HFFc6 (cell line): ENCODE measurements around the gene SMPD3. TPM values are rescaled to one million over a fixed set of nuclear protein-coding genes. Genes with fewer than 3 reads are reported as not detected.

Experiments used
- DNase-seq: peaks from one replicate; pipeline ENCODE4 v3.0.0-alpha.2; 2018
- H3K27ac Mint-ChIP-seq: 2 replicates; pipeline ENCODE4 v1.8.0; 2020; ENCODE audit warnings: mild to moderate bottlenecking, mixed read lengths
- H3K27me3 Mint-ChIP-seq: 2 replicates; pipeline ENCODE4 v1.8.0; 2021; ENCODE audit warnings: mild to moderate bottlenecking, moderate library complexity, mixed read lengths; ENCODE audit not compliant: insufficient read depth
- H3K36me3 Mint-ChIP-seq: 2 replicates; pipeline ENCODE4 v1.8.0; 2021; ENCODE audit warnings: low read depth, mixed read lengths
- H3K4me1 Mint-ChIP-seq: 2 replicates; pipeline ENCODE4 v1.8.0; 2020; ENCODE audit warnings: low read depth, mixed read lengths
- H3K4me3 Mint-ChIP-seq: 2 replicates; pipeline ENCODE4 v1.8.0; 2020; ENCODE audit warnings: mild to moderate bottlenecking, moderate library complexity, mixed read lengths
- H3K9me3 Mint-ChIP-seq: 2 replicates; pipeline ENCODE4 v1.8.0; 2020; ENCODE audit warnings: mild to moderate bottlenecking, mixed read lengths
- CTCF ChIP-seq: fragments of 200-600 bp; sonication (generic); IDR thresholded peaks from 2 replicates; pipeline ENCODE4 v1.5.0; 2021; ENCODE audit warnings: antibody characterized with exemption, mild to moderate bottlenecking
- total RNA-seq, 6 experiments: library from RNA; stranded (reverse); fragmentation: NEBNext Ultra II Directional; extraction: Animal tissue kit (Norgen Biotek cat#: 25700); gene quantifications; 2 replicates in 1 of 6; 3 replicates in 5 of 6; pipeline ENCODE4 v1.2.3, GENCODE V29; 2021

The SMPD3 gene
- total RNA-seq, 6 experiments from 2014 or later = 0.05 to 0.73 (median 0.30) TPM

- TF ChIP-seq CTCF = no peak
- Mint-ChIP-seq H3K27me3 (peaks cover 20% of the 10 kb centered on the region; the same call in 1 of the 2 replicates), H3K36me3 (no peaks in the 10 kb centered on the region), H3K4me3 (peak overlapping the region; percentile 17; the same call in 1 of the 2 replicates), H3K4me1 (peaks cover 18% of the 10 kb centered on the region), H3K9me3 (no peaks in the 10 kb centered on the region), H3K27ac (no peak overlapping the region)
- no peak for DNase-seq
These were observed 83.0 kb downstream of the SMPD3 start for GRCh38 chr16:68365167-68365817.

- H3K27ac Mint-ChIP-seq = no peak overlapping the region
- H3K27me3 Mint-ChIP-seq = peaks cover 20% of the 10 kb centered on the region; the same call in 1 of the 2 replicates
- no peaks in the 10 kb centered on the region for H3K36me3 Mint-ChIP-seq
- no peaks in the 10 kb centered on the region for H3K9me3 Mint-ChIP-seq
- no peak overlapping the region for H3K4me3 Mint-ChIP-seq
- peaks cover 18% of the 10 kb centered on the region for H3K4me1 Mint-ChIP-seq
- peak; percentile 67 for TF ChIP-seq CTCF
- DNase-seq = no peak
These were observed 83.7 kb downstream of the SMPD3 start for GRCh38 chr16:68364561-68364998.

GRCh38 chr16:68363658-68364521 is 84.4 kb downstream of the SMPD3 start:
- H3K27ac Mint-ChIP-seq = no peak overlapping the region
- no peak for DNase-seq

DNA sequence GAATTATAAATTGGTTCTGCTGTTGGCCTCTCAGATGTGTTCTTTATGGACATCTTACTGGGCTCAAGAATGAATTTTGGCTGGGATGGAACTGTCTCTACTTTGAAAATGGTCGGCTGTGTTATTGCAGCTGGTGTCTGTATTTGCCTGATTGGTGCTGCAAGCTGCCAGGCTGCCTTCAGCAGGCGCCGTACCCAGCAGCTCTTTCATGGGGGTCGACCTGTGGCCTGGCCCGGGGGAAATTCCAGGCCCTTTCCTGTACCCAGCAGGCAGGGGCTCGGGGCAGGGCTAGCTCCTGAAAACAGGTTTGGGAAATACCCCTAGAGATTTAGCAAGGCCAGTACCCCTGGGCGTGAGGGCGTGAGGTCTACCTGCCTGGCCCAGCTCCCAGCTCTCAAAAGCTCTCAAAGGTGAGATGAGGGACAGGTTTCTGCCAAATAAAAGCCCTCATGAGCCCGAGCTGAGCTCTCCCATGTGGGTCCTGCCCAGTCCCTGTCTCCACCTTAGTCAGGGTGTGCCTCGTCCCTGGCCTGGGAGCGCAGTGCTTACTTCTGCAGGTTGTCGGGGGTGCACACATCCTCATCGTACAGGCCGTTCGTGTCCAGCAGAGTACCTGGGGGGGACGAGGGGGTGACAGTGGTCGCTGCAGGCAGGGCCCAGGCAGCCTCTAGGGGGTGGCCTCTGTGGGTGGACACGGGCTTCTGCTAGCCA is 85.2 kb downstream of the SMPD3 start:
- no peak for TF ChIP-seq CTCF
- no peak overlapping the region for H3K27ac Mint-ChIP-seq
- H3K9me3 Mint-ChIP-seq = no peaks in the 10 kb centered on the region
- H3K4me3 Mint-ChIP-seq = no peak overlapping the region
- no peak for DNase-seq
- no peaks in the 10 kb centered on the region for H3K36me3 Mint-ChIP-seq
- H3K4me1 Mint-ChIP-seq = peaks cover 18% of the 10 kb centered on the region
- H3K27me3 Mint-ChIP-seq = peaks cover 16% of the 10 kb centered on the region; the same call in 1 of the 2 replicates

More at GRCh38 chr16:68363658-68364521, 84.4 kb downstream of the SMPD3 start:
- H3K27me3 Mint-ChIP-seq = peaks cover 20% of the 10 kb centered on the region; the same call in 1 of the 2 replicates
- H3K4me1 Mint-ChIP-seq = peaks cover 18% of the 10 kb centered on the region
- no peak for TF ChIP-seq CTCF
- no peak overlapping the region for H3K4me3 Mint-ChIP-seq
- no peaks in the 10 kb centered on the region for H3K9me3 Mint-ChIP-seq
- no peaks in the 10 kb centered on the region for H3K36me3 Mint-ChIP-seq

- no peak overlapping the region for H3K27ac Mint-ChIP-seq
- H3K9me3 Mint-ChIP-seq = no peaks in the 10 kb centered on the region
- no peak for TF ChIP-seq CTCF
- DNase-seq = no peak
- H3K27me3 Mint-ChIP-seq = peaks cover 16% of the 10 kb centered on the region; the same call in 1 of the 2 replicates
- H3K4me1 Mint-ChIP-seq = peaks cover 18% of the 10 kb centered on the region
- H3K4me3 Mint-ChIP-seq = no peak overlapping the region
- H3K36me3 Mint-ChIP-seq = no peaks in the 10 kb centered on the region
These were observed 85.9 kb downstream of the SMPD3 start for GRCh38 chr16:68362262-68362913.
